SK-N-SH treated with all-trans-retinoic acid at 6 μM for 48 hours (cell line): ENCODE measurements around the gene BCR.

Experiments
- ATAC-seq: fragments of 200-7000 bp; cut with Tn5 transposase; 3 replicates; pipeline ENCODE4 v1.9.1; 2020; ENCODE audit warnings: mild to moderate bottlenecking, moderate library complexity
- ARNTL ChIP-seq: fragments of 450-650 bp; formaldehyde crosslinking; IDR thresholded peaks from 2 replicates; pipeline ENCODE4 v1.5.0; 2020; ENCODE audit warnings: low read depth, mild to moderate bottlenecking, moderate library complexity, borderline replicate concordance
- CREB5 ChIP-seq: fragments of 250-450 bp; sonication (Bioruptor Pico); IDR thresholded peaks from 2 replicates; pipeline ENCODE4 v1.5.1; 2020; ENCODE audit warnings: low read depth, mild to moderate bottlenecking, moderate library complexity
- CSRNP3 ChIP-seq: fragments of 250-450 bp; sonication (Bioruptor Pico); IDR thresholded peaks from 2 replicates; pipeline ENCODE4 v1.5.1; 2021; ENCODE audit warnings: mild to moderate bottlenecking, moderate library complexity
- GLIS3 ChIP-seq: fragments of 250-450 bp; sonication (Bioruptor Pico); IDR thresholded peaks from 2 replicates; pipeline ENCODE4 v1.5.0; 2020; ENCODE audit warnings: mild to moderate bottlenecking, moderate library complexity
- ISL1 ChIP-seq: fragments of 250-450 bp; sonication (Bioruptor Pico); IDR thresholded peaks from 2 replicates; pipeline ENCODE4 v2.1.2; 2022; ENCODE audit warnings: mild to moderate bottlenecking, moderate library complexity
- OSR1 ChIP-seq: fragments of 250-450 bp; sonication (Bioruptor Pico); IDR thresholded peaks from 2 replicates; pipeline ENCODE4 v1.8.0; 2022; ENCODE audit warnings: moderate library complexity, mild to moderate bottlenecking, inconsistent platforms
- PATZ1 ChIP-seq: fragments of 250-450 bp; sonication (Bioruptor Pico); IDR thresholded peaks from 2 replicates; pipeline ENCODE4 v1.8.0; 2020; ENCODE audit warnings: mild to moderate bottlenecking, moderate library complexity, borderline replicate concordance
- RARB ChIP-seq: fragments of 250-450 bp; sonication (Bioruptor Pico); IDR thresholded peaks from 2 replicates; pipeline ENCODE4 v1.8.0; 2021; ENCODE audit warnings: mild to moderate bottlenecking, moderate library complexity
- SNAI2 ChIP-seq: fragments of 250-450 bp; sonication (Bioruptor Pico); IDR thresholded peaks from 2 replicates; pipeline ENCODE4 v1.5.0; 2020; ENCODE audit warnings: mild to moderate bottlenecking, moderate library complexity
- TCF4 ChIP-seq: fragments of 250-450 bp; sonication (Bioruptor Pico); IDR thresholded peaks from 2 replicates; pipeline ENCODE4 v1.8.0; 2021; ENCODE audit warnings: mild to moderate bottlenecking, moderate library complexity, borderline replicate concordance
- TOX ChIP-seq: fragments of 250-450 bp; sonication (Bioruptor Pico); IDR thresholded peaks from 2 replicates; pipeline ENCODE4 v1.8.0; 2021; ENCODE audit warnings: mild to moderate bottlenecking, moderate library complexity, borderline replicate concordance
- TSHZ2 ChIP-seq: fragments of 250-450 bp; sonication (Bioruptor Pico); IDR thresholded peaks from 2 replicates; pipeline ENCODE4 v1.5.0; 2020; ENCODE audit warnings: mild to moderate bottlenecking, moderate library complexity
- ZC3H10 ChIP-seq: fragments of 250-450 bp; sonication (Bioruptor Pico); IDR thresholded peaks from 2 replicates; pipeline ENCODE4 v1.5.1; 2021; ENCODE audit warnings: mild to moderate bottlenecking, moderate library complexity
- ZFP3 ChIP-seq: fragments of 250-450 bp; sonication (Bioruptor Pico); IDR thresholded peaks from 2 replicates; pipeline ENCODE4 v1.5.0; 2020; ENCODE audit warnings: mild to moderate bottlenecking, moderate library complexity
- ZFP30 ChIP-seq: fragments of 450-650 bp; formaldehyde crosslinking; IDR thresholded peaks from 2 replicates; pipeline ENCODE4 v1.5.0; 2022; ENCODE audit warnings: mild to moderate bottlenecking, moderate library complexity
- ZNF565 ChIP-seq: fragments of 450-650 bp; formaldehyde crosslinking; conservative IDR thresholded peaks from 2 replicates; pipeline ENCODE4 v1.5.0; 2020; ENCODE audit warnings: low read depth, mild to moderate bottlenecking, moderate library complexity
- ZNF70 ChIP-seq: fragments of 450-650 bp; formaldehyde crosslinking; IDR thresholded peaks from 2 replicates; pipeline ENCODE4 v1.5.0; 2020; ENCODE audit warnings: mild to moderate bottlenecking, moderate library complexity
- ZNF8 ChIP-seq: fragments of 450-650 bp; formaldehyde crosslinking; IDR thresholded peaks from 2 replicates; pipeline ENCODE4 v1.5.0; 2020; ENCODE audit warnings: mild to moderate bottlenecking, moderate library complexity
- TF ChIP-seq, protein P1 (sequence below): fragments of 250-450 bp; sonication (Bioruptor Pico); IDR thresholded peaks from 2 replicates; pipeline ENCODE4 v1.8.0; 2021; ENCODE audit warnings: low read depth, mild to moderate bottlenecking, moderate library complexity, borderline replicate concordance

BCR gene

GRCh38 chr22:23199159-23199558 lies 18.9 kb downstream of the BCR start (continued):
- TF ChIP-seq CSRNP3 (CRISPR knock-in tag) (no peak), ZNF8 (no peak), CREB5 (no peak), ISL1 (no peak)

GRCh38 chr22:23200898-23201297 lies 20.6 kb downstream of the BCR start:
- no peak for ATAC-seq
- TF ChIP-seq PATZ1 (no peak), ARNTL (CRISPR knock-in tag) (no peak), SNAI2 (no peak), ZNF8 (no peak), OSR1 (CRISPR knock-in tag) (no peak), ZFP3 (CRISPR knock-in tag) (no peak), CSRNP3 (CRISPR knock-in tag) (no peak), RARB (CRISPR knock-in tag) (no peak), ZC3H10 (no peak), ZNF565 (CRISPR knock-in tag) (no peak), ZFP30 (CRISPR knock-in tag) (no peak), CREB5 (no peak), GLIS3 (CRISPR knock-in tag) (no peak), ISL1 (no peak), TSHZ2 (CRISPR knock-in tag) (no peak)
- TF ChIP-seq, protein P1, sequence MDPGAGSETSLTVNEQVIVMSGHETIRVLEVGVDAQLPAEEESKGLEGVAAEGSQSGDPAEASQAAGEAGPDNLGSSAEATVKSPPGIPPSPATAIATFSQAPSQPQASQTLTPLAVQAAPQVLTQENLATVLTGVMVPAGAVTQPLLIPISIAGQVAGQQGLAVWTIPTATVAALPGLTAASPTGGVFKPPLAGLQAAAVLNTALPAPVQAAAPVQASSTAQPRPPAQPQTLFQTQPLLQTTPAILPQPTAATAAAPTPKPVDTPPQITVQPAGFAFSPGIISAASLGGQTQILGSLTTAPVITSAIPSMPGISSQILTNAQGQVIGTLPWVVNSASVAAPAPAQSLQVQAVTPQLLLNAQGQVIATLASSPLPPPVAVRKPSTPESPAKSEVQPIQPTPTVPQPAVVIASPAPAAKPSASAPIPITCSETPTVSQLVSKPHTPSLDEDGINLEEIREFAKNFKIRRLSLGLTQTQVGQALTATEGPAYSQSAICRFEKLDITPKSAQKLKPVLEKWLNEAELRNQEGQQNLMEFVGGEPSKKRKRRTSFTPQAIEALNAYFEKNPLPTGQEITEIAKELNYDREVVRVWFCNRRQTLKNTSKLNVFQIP = no peak

GRCh38 chr22:23202812-23203451 lies 22.6 kb downstream of the BCR start:
- no peak for ATAC-seq

More at GRCh38 chr22:23202812-23203451, 22.6 kb downstream of the BCR start:
- TF ChIP-seq SNAI2 (no peak), ZNF70 (CRISPR knock-in tag) (no peak), OSR1 (CRISPR knock-in tag) (no peak), TCF4 (CRISPR knock-in tag) (no peak), ISL1 (no peak), PATZ1 (no peak), TOX (CRISPR knock-in tag) (no peak), CSRNP3 (CRISPR knock-in tag) (no peak), RARB (CRISPR knock-in tag) (no peak)
